HG02588 (cell line): ENCODE results near the gene MCAM.

Source experiments
- ATAC-seq: cut with Tn5 transposase; IDR thresholded peaks from one replicate; pipeline ENCODE4 v1.9.1; 2021; ENCODE audit warnings: mild to moderate bottlenecking, moderate library complexity; ENCODE audit not compliant: unreplicated experiment

Gene MCAM

DNA sequence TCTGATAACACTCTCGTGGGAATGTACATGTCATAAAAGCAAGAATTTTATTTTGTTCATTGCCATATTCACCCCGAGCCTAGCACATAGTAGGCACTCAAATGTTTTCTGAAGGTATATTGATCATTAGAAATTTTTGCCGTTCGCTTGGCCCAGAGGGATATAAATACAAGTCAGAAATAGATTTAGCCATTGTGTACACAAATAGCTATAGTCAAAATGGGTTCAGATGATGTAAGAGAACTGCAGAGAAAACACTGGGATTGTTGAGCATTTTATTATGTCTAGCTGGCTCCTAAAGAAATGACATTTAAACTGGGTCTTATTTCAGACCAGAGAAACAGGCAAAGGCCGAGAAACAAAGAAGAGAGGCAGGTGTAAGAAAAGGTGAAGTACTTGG, 49.3 kb downstream of the MCAM start:
- ATAC-seq = no peak

DNA sequence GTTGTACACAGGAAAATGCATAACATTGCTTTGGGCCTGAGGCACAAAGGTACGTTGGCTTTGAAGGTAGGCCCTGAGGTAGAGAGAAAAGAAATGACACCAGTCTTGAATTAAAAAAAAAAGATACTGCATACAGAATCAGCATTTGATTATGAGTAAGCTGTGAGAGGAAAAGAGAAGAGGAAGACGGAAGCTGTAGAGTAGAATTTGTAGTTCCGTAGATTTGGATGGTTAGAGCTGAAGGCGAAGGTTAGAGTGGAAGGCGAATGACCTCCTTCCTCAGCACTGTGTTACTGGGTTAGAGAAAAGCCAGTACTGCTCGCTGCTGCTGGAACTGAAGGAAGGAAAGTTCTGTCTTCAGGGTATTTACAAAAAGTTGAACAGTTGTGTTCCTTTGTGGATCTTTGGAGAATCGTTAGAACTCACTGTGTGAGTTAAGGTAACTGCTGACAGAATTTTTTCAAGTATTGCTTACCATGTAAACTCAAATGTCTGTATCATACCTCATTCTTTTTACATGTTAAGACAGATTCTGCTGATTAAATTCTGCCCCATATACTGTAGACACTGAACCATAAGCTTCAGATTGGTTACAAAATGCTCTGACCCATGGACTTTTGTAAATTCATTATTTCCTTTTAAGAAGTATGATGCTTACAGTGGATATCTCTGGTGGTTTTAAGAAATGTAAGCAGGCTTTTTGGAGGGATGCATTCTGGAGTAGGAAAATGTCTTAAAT, 50.2 kb downstream of the MCAM start:
- ATAC-seq = no peak

DNA sequence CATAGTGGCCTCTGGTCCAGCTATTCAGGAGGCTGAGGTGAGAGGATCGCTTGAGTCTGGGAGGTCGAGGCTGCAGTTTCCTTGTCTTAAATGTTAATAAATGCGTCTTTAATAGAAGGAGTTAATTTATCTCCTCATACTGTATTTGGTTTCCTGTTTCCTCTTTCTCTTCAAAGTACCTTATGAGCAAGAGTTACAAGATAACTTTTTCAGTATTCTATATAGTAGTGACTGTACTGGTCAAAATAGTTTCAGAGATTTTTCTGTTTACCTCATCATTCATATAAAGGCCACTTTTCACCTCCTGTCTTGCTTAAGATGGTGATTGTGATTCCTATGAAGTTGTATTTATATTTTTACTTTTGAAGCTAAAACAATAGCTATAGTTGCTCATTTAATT, 50.9 kb downstream of the MCAM start:
- no peak for ATAC-seq

GRCh38 chr11:119263352-119263940, 53.5 kb downstream of the MCAM start:
- ATAC-seq = no peak

DNA sequence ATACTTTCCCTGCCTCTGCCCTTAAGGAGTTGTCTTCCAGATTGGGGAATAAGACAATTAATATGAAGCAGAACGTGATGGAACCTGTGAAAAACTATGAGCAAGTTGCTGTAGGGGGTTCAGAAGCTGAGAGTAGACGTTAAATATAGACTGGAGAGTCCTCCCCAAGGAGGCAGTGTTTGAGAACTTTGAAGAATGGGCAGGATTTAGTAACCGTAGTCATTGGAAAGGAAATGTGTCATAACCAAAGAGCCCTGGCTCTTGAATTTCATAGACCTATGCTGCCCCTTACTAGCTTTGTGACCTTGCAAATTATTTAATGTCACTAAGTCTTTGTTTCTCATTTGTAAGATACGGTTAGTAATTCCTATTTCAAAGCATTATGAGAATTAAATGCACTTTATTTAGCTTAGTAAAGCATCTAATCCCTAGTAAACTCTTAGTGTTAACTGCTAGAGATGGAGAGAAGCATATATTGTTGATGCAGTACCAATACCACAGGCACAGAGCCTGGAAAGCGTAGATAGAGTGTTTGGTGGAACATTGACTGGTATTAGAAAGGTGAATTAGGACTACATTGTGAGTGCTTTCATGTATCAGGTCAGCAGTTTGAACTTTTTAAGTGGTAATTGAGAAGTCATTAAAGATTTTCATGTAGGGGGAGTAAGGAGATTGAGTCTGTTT, 54.1 kb downstream of the MCAM start:
- no peak for ATAC-seq

- ATAC-seq = no peak
These were observed 57.9 kb downstream of the MCAM start for GRCh38 chr11:119258983-119259382.
